ENCODE data around the gene NAIF1. TPM values are rescaled to one million over a fixed set of nuclear protein-coding genes. Genes with fewer than 3 reads are reported as not detected.

The NAIF1 gene
- total and polyA plus RNA-seq, 4 experiments from 2014 or later = 11.3 to 15.2 (median 13.6) TPM

DNA sequence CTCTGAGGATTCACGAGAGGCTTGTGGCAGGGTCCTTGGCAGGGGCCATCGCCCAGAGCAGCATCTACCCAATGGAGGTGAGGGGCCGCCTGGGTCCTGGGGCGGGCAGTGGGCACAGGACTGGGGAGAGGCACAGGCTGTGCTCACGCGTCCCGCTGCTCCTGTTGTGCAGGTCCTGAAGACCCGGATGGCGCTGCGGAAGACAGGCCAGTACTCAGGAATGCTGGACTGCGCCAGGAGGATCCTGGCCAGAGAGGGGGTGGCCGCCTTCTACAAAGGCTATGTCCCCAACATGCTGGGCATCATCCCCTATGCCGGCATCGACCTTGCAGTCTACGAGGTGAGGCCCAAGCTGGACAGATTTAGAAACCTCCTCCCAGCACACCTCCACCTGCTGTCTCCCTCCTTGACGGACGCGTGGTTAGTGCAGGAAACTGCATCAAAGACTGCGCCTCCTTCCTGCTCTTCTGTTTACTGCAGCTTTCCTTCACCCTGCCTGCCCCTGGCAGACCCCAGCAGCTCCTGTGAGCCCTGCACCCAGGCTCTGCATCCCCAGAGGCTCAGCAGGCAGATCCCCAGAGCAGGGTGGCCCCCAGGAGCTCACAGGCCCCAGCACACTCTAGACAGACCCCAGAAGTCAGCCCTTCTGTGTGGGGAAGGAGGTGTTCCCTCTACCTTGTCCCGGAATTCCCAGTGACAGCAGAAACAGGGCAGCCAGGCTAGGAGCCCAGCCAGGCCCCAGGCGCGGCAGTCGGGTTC lies 39.2 kb upstream of the NAIF1 start:
- H3K4me1 Mint-ChIP-seq = peaks cover 10 to 34% (median 18%) of the 10 kb centered on the region in 4 donors
- peak overlapping the region in 3 of 7 donors; percentile 50 to 61 (median 52) for H3K27ac Mint-ChIP-seq
- H3K27me3 Mint-ChIP-seq = no peaks in the 10 kb centered on the region
- Histone ChIP-seq H3K36me3 (ENCODE audit: insufficient read depth, low read length) (peaks cover 60% of the 10 kb centered on the region), H3K4me3 (ENCODE audit: low read length in 2 of 2) (no peak overlapping the region), H3K27me3 (ENCODE audit: insufficient read depth, low read length) (no peaks in the 10 kb centered on the region), H3K27ac (ENCODE audit: low read depth, low read length) (no peak overlapping the region), H3K4me1 (ENCODE audit: insufficient read depth, low read length) (peaks cover 21% of the 10 kb centered on the region), H3K9me3 (ENCODE audit: control insufficient read depth in 1 of 2, low read length in 2 of 2) (no peaks in the 10 kb centered on the region)
- DNase-seq = no peak
- no peak overlapping the region for H3K4me3 Mint-ChIP-seq
- intact Hi-C loops (cut with micrococcal nuclease) = no loop called here
- ChIA-PET POLR2A (ENCODE audit: partially characterized antibody) (no interaction called here), CTCF (ENCODE audit: partially characterized antibody) (interaction anchor here (0.9 to 2.6 kb wide), 3 partner anchors 11 to 71 kb away, joined by 4 to 7 read pairs (median 6); no protein-coding TSS in a partner anchor)
- H3K9me3 Mint-ChIP-seq = peaks cover 0 to 2% (median 0%) of the 10 kb centered on the region in 8 donors
- H3K36me3 Mint-ChIP-seq = peaks cover 36 to 65% of the 10 kb centered on the region in 2 donors

DNA sequence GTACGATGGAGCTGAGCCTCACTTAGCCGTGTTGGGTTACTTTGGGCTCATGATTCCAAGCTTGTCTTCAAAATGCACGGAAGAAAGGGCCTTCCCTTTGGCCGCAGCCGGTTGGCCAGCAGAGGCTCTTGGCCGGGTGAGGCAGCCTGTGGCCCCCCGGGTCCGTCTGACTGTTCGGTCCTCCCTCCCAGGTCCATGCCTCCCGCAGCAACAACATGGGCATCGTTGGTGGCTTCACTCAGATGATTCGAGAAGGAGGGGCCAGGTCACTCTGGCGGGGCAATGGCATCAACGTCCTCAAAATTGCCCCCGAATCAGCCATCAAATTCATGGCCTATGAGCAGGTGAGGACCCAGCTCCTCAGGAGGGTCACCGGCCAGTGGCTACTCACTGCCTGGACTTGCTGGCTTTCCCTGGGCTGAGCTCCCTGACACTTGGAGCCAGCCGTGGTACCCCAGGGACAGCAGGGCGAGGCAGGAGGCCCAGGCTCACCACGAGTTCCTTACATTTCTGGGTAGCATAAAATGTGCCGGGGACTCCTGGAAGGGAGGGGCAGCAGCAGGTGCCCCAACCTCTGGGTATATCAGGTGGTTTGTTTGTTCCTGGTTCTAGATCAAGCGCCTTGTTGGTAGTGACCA lies 38.5 kb upstream of the NAIF1 start:
- Histone ChIP-seq H3K27ac (ENCODE audit: low read depth, low read length) (no peak overlapping the region), H3K9me3 (ENCODE audit: control insufficient read depth in 1 of 2, low read length in 2 of 2) (no peaks in the 10 kb centered on the region), H3K36me3 (ENCODE audit: insufficient read depth, low read length) (peaks cover 67% of the 10 kb centered on the region), H3K27me3 (ENCODE audit: insufficient read depth, low read length) (no peaks in the 10 kb centered on the region), H3K4me1 (ENCODE audit: insufficient read depth, low read length) (peaks cover 22% of the 10 kb centered on the region), H3K4me3 (ENCODE audit: low read length in 2 of 2) (no peak overlapping the region)
- no peak for DNase-seq
- POLR2A ChIA-PET (ENCODE audit: partially characterized antibody) = interaction anchor here (1.0 kb wide), 1 partner anchor 12 kb away, joined by 5 read pairs; no protein-coding TSS in a partner anchor
- Mint-ChIP-seq H3K27ac (no peak overlapping the region), H3K27me3 (no peaks in the 10 kb centered on the region), H3K9me3 (peaks cover 0 to 2% (median 0%) of the 10 kb centered on the region in 8 donors), H3K4me3 (no peak overlapping the region), H3K4me1 (peaks cover 11 to 40% (median 18%) of the 10 kb centered on the region in 4 donors), H3K36me3 (peaks cover 40 to 69% of the 10 kb centered on the region in 2 donors)
- CTCF ChIA-PET (ENCODE audit: partially characterized antibody) = interaction anchor here (1.1 to 4.0 kb wide), 6 partner anchors 10 to 162 kb away, joined by 3 to 13 read pairs (median 4); no protein-coding TSS in a partner anchor
- intact Hi-C loops (cut with micrococcal nuclease) = no loop called here

DNA sequence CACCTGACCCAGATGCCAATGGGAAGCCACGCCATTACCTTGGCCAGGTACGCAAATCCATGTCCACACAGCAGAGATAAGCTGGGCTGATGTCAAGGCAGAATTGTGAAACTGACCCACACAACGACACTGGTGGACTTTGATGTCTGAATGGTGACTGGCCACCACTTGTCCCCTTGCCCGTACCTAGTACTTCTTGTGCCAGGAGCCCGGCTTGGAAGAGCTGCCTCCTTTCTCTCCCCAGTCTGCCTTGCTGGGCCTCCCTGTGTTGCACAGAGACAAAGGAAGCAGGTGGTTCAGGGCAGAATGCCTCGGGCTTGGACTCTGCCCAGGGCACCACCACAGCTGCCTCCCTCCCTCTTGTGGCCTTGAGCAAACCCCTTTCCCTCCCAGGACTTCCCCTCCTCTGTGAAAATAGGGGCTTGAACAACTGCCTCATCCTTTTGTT lies 37.1 kb upstream of the NAIF1 start:
- H3K9me3 ChIP-seq (ENCODE audit: control insufficient read depth in 1 of 2, low read length in 2 of 2) = no peaks in the 10 kb centered on the region
- intact Hi-C loops (cut with micrococcal nuclease) = no loop called here
- H3K9me3 Mint-ChIP-seq = peaks cover 0 to 4% (median 0%) of the 10 kb centered on the region in 8 donors
- peaks cover 14 to 49% (median 25%) of the 10 kb centered on the region in 4 donors for H3K4me1 Mint-ChIP-seq
- H3K27me3 ChIP-seq (ENCODE audit: insufficient read depth, low read length) = no peaks in the 10 kb centered on the region
- DNase-seq = no peak
- peaks cover 36% of the 10 kb centered on the region for H3K4me1 ChIP-seq (ENCODE audit: insufficient read depth, low read length)
- no peak overlapping the region for H3K4me3 ChIP-seq (ENCODE audit: low read length in 2 of 2)
- H3K36me3 ChIP-seq (ENCODE audit: insufficient read depth, low read length) = peaks cover 72% of the 10 kb centered on the region
- no peak overlapping the region for H3K27ac ChIP-seq (ENCODE audit: low read depth, low read length)
- CTCF ChIA-PET (ENCODE audit: partially characterized antibody) = interaction anchor here (0.8 to 4.0 kb wide), 10 partner anchors 10 to 160 kb away, joined by 3 to 13 read pairs (median 4); no protein-coding TSS in a partner anchor
- POLR2A ChIA-PET (ENCODE audit: partially characterized antibody) = no interaction called here
- H3K4me3 Mint-ChIP-seq = no peak overlapping the region
- H3K27me3 Mint-ChIP-seq = no peaks in the 10 kb centered on the region
- H3K36me3 Mint-ChIP-seq = peaks cover 36 to 66% of the 10 kb centered on the region in 2 donors
- peak overlapping the region in 6 of 7 donors; percentile 21 to 87 (median 58) for H3K27ac Mint-ChIP-seq

DNA sequence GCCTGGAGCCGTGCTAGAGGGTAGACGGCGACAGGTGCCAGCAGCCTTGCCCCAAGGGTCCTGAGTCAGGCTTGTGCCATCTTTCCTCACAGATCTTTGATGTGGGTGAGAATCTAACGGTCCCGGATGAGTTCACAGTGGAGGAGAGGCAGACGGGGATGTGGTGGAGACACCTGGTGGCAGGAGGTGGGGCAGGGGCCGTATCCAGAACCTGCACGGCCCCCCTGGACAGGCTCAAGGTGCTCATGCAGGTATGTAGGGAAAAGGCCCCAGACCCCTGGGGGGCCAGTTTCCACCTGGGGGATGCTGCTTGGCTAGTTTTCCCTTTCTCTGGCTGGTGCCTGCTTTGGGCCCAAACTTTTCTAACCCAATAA lies 36.5 kb upstream of the NAIF1 start:
- no peak overlapping the region for H3K27ac ChIP-seq (ENCODE audit: low read depth, low read length)
- POLR2A ChIA-PET (ENCODE audit: partially characterized antibody) = interaction anchor here (1.0 to 1.2 kb wide), 2 partner anchors 32 to 36 kb away, joined by 3 to 5 read pairs; no protein-coding TSS in a partner anchor
- Mint-ChIP-seq H3K27ac (peak overlapping the region; percentile 77 to 94 (median 84)), H3K36me3 (peaks cover 32 to 61% of the 10 kb centered on the region in 2 donors), H3K27me3 (no peaks in the 10 kb centered on the region), H3K4me3 (peak overlapping the region in 2 of 8 donors; percentile 17 to 47), H3K9me3 (peaks cover 0 to 4% (median 0%) of the 10 kb centered on the region in 8 donors), H3K4me1 (peaks cover 14 to 55% (median 30%) of the 10 kb centered on the region in 4 donors)
- no peaks in the 10 kb centered on the region for H3K9me3 ChIP-seq (ENCODE audit: control insufficient read depth in 1 of 2, low read length in 2 of 2)
- H3K27me3 ChIP-seq (ENCODE audit: insufficient read depth, low read length) = no peaks in the 10 kb centered on the region
- H3K36me3 ChIP-seq (ENCODE audit: insufficient read depth, low read length) = peaks cover 72% of the 10 kb centered on the region
- CTCF ChIA-PET (ENCODE audit: partially characterized antibody) = interaction anchor here (0.6 to 4.0 kb wide), 6 partner anchors 10 to 148 kb away, joined by 3 to 13 read pairs (median 6); partner anchors contain the start of gene SLC25A25
- intact Hi-C loops (cut with micrococcal nuclease) = no loop called here
- no peak overlapping the region for H3K4me3 ChIP-seq (ENCODE audit: low read length in 2 of 2)
- peak in 4 of 5 donors; percentile 29 to 41 (median 31) for DNase-seq
- peaks cover 42% of the 10 kb centered on the region for H3K4me1 ChIP-seq (ENCODE audit: insufficient read depth, low read length)

DNA sequence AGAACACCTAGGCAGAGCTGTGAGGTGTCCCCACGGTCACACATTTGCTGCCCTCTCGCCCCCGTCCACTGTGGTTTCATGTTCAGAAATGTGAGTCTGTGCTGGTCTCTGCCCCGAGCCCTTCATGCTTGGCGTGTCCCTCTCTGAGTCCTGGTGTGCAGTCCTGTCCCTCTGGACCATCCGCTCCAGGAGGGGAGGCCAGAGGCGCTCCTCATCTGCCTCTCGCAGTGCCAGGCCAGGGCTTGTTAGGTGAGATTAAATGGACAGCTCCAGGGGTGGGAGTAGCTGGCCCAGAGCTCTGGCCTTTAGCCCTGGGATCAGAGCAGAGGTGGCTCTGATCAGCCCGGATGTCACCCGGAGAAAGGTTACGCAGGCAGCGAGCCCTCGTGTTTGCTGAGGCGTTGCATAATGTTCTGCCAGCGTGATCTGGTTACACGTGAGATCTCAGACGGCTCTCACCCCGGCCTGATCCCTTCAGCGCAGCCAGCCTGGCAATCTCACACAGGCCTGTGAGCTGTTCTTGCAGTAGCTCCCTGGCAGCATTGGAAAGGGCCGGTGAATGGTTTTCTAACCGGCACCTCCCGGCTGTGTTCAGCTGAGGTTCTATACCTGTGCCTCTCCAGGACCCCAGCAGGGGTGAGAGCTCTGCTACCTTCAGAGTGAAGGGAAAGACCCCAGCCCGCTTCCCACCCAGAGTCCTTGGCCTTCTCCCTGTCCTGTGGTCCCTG lies 35.9 kb upstream of the NAIF1 start:
- H3K9me3 Mint-ChIP-seq = peaks cover 0 to 4% (median 0%) of the 10 kb centered on the region in 8 donors
- H3K4me3 Mint-ChIP-seq = peak overlapping the region in 2 of 8 donors; percentile 17 to 47

DNA sequence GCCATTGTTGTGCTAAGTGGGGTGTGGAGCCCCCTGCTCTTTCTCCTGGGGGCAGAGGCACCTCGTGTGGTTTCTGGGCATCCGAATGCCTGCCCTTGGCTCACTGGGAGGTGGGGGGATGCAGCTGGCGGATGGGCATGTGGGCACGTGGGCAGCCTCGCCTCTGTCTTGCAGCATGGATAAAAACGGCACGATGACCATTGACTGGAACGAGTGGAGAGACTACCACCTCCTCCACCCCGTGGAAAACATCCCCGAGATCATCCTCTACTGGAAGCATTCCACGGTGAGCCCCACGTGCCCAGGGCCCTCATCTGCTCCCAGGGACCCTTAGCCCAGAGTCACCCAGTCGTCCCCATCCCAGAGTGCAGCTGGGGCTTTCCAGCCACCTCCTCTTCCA lies 35.1 kb upstream of the NAIF1 start:
- H3K27ac ChIP-seq (ENCODE audit: low read depth, low read length) = peak overlapping the region; percentile 1
- POLR2A ChIA-PET (ENCODE audit: partially characterized antibody) = no interaction called here
- Mint-ChIP-seq H3K4me1 (peaks cover 14 to 66% (median 38%) of the 10 kb centered on the region in 4 donors), H3K4me3 (no peak overlapping the region), H3K36me3 (peaks cover 25 to 54% of the 10 kb centered on the region in 2 donors), H3K9me3 (peaks cover 0 to 4% (median 0%) of the 10 kb centered on the region in 8 donors), H3K27me3 (no peaks in the 10 kb centered on the region), H3K27ac (peak overlapping the region in 3 of 7 donors; percentile 70 to 85 (median 77))
- H3K9me3 ChIP-seq (ENCODE audit: control insufficient read depth in 1 of 2, low read length in 2 of 2) = no peaks in the 10 kb centered on the region
- peaks cover 56% of the 10 kb centered on the region for H3K4me1 ChIP-seq (ENCODE audit: insufficient read depth, low read length)
- no peak overlapping the region for H3K4me3 ChIP-seq (ENCODE audit: low read length in 2 of 2)
- no peaks in the 10 kb centered on the region for H3K27me3 ChIP-seq (ENCODE audit: insufficient read depth, low read length)
- no peak for DNase-seq
- peaks cover 62% of the 10 kb centered on the region for H3K36me3 ChIP-seq (ENCODE audit: insufficient read depth, low read length)
- CTCF ChIA-PET (ENCODE audit: partially characterized antibody) = interaction anchor here (1.2 to 4.0 kb wide), 4 partner anchors 8 to 67 kb away, joined by 3 to 13 read pairs (median 4); no protein-coding TSS in a partner anchor
- intact Hi-C loops (cut with micrococcal nuclease) = no loop called here

More for the DNA sequence above, 35.9 kb upstream of the NAIF1 start:
- Mint-ChIP-seq H3K4me1 (peaks cover 14 to 61% (median 35%) of the 10 kb centered on the region in 4 donors), H3K36me3 (peaks cover 30 to 60% of the 10 kb centered on the region in 2 donors), H3K27me3 (no peaks in the 10 kb centered on the region), H3K27ac (peak overlapping the region; percentile 77 to 94 (median 86))
- Histone ChIP-seq H3K4me3 (ENCODE audit: low read length in 2 of 2) (no peak overlapping the region), H3K9me3 (ENCODE audit: control insufficient read depth in 1 of 2, low read length in 2 of 2) (no peaks in the 10 kb centered on the region), H3K4me1 (ENCODE audit: insufficient read depth, low read length) (peaks cover 48% of the 10 kb centered on the region), H3K36me3 (ENCODE audit: insufficient read depth, low read length) (peaks cover 70% of the 10 kb centered on the region), H3K27me3 (ENCODE audit: insufficient read depth, low read length) (no peaks in the 10 kb centered on the region), H3K27ac (ENCODE audit: low read depth, low read length) (peak overlapping the region; percentile 1)
- CTCF ChIA-PET (ENCODE audit: partially characterized antibody) = interaction anchor here (0.6 to 4.0 kb wide), 7 partner anchors 9 to 68 kb away, joined by 3 to 13 read pairs (median 5); partner anchors contain the start of gene SLC25A25
- POLR2A ChIA-PET (ENCODE audit: partially characterized antibody) = interaction anchor here (1.0 to 1.2 kb wide), 2 partner anchors 31 to 35 kb away, joined by 3 to 5 read pairs; no protein-coding TSS in a partner anchor
- no peak for DNase-seq
- intact Hi-C loops (cut with micrococcal nuclease) = no loop called here

Data from CD4-positive, alpha-beta memory T cell (primary cell).